HG03175 (cell line): ENCODE measurements around the gene SPSB2.
"Not testable (repeated sequence)": the region's sequence is repeated elsewhere in the genome, so short reads cannot be mapped to it uniquely, and the experiment has no call there.

Experiments
- ATAC-seq: cut with Tn5 transposase; IDR thresholded peaks from one replicate; pipeline ENCODE4 v1.9.1; 2021; ENCODE audit warnings: mild to moderate bottlenecking, moderate library complexity; ENCODE audit not compliant: unreplicated experiment

The SPSB2 gene

DNA sequence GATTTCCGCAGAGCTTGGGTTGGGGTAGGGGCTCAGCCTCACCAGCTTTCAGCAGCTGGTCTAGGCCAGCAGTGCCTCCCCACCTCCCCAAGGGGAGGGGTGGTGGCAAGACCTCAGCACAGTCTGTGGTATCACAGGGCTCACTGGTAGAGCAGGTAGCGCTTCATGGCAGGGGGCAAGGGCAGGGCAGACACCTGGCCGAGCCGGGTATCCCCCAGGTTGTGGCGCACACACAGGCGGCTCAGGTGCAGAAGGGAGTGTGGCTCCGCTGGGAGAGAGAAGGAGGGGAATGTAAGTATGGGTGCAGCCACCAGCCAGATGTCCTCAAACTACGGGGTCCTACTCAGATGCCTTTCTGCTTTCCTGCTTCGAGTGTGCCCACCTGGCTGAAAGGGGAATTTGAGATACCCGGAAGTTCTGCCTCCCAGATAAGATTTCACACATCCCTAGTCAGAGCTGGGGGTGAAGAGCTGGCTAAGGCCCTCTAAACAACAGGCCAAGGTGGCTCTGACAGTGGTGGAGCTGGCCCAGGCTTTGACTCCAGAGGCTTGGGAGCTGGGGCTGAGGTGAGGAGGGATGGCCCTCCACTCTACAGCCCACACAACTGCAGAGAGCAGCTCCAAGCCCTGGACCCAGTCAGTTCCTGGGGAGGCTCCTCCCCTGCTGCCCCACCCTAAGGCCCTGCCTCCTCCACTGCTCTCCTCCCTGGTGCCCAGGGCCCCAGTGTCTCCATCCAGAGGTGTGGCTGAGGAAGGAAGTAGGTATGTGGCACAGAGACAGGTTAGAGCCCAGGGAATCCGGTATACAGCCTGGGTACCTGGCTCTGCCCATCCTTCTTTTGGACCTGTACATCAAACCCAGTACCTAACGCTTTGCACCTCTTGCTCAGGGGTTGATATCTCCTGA, 1.8 kb downstream of the SPSB2 start:
- ATAC-seq, result no peak

DNA sequence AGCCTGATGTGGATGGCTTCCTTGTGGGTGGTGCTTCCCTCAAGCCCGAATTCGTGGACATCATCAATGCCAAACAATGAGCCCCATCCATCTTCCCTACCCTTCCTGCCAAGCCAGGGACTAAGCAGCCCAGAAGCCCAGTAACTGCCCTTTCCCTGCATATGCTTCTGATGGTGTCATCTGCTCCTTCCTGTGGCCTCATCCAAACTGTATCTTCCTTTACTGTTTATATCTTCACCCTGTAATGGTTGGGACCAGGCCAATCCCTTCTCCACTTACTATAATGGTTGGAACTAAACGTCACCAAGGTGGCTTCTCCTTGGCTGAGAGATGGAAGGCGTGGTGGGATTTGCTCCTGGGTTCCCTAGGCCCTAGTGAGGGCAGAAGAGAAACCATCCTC, 2.8 kb downstream of the SPSB2 start:
- ATAC-seq, result not testable (repeated sequence)

DNA sequence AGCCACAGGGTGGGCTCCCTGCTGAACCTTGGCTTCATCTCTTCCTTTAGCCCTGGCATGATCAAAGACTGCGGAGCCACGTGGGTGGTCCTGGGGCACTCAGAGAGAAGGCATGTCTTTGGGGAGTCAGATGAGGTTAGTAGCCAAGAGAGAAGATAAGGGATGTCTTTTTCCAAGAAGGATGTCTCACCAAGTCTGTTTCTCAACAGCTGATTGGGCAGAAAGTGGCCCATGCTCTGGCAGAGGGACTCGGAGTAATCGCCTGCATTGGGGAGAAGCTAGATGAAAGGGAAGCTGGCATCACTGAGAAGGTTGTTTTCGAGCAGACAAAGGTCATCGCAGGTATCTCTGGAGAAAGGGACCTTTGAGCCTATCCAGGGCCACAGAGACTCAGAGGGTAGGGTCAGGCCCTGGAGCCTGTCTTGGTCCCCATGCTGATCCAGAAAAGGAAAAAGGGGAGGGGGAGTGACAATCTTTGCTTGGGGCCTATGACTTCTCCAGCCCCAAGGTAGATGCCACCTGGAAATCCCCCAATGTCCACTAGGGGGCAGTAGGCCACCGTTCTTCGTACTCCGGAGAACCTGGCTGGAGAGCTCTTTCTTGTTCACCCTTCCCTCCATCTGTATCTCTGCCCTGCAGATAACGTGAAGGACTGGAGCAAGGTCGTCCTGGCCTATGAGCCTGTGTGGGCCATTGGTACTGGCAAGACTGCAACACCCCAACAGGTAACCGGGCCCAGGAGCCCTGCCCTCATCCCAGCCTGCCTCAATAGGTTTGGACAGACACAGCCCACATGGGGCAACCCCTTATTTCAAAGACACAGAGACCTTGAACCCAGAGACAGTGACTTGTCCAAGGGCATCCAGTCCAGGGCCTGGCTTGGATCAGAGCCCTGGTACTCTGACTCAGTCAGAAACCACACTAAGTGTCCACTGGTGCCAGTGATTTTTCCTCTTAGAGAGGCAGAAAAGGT, 3.8 kb downstream of the SPSB2 start:
- ATAC-seq, result no peak

DNA sequence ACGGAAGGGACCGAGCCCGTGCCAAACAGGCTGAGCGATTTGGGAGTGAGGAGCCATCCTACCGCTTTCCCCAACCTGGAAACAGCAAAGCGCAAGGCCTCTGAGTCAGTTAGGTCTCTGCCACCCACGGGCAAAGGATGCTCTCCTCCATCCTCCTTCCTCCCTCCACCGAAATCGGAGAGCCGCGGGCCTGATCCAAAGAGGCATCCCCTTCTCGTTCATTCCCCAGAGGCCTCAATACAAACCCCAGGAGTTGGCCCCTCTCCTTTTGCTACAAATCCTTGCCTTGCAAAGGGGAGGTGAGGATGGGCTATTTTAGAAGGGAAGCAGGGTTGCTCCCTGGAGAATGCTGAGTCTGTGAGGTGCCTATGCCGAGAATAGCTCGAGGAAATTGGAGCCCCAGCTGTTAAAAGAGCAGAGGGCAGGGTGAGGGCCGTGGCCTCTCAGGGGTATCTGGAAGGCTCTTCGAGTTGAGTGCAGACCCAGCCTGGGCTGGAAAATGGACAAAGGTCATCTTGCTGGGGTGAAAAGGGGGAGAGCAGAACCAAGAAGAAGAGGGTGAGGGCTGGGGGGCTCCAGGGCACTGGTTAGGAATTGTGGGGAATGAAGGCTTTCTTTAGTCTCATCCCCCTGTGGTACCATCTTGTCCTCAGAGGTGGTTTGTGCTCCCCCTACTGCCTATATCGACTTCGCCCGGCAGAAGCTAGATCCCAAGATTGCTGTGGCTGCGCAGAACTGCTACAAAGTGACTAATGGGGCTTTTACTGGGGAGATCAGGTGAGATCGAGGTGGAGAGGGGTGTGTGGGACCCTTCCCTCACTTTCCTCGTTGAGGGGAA, 4.7 kb downstream of the SPSB2 start:
- ATAC-seq, result no peak

DNA sequence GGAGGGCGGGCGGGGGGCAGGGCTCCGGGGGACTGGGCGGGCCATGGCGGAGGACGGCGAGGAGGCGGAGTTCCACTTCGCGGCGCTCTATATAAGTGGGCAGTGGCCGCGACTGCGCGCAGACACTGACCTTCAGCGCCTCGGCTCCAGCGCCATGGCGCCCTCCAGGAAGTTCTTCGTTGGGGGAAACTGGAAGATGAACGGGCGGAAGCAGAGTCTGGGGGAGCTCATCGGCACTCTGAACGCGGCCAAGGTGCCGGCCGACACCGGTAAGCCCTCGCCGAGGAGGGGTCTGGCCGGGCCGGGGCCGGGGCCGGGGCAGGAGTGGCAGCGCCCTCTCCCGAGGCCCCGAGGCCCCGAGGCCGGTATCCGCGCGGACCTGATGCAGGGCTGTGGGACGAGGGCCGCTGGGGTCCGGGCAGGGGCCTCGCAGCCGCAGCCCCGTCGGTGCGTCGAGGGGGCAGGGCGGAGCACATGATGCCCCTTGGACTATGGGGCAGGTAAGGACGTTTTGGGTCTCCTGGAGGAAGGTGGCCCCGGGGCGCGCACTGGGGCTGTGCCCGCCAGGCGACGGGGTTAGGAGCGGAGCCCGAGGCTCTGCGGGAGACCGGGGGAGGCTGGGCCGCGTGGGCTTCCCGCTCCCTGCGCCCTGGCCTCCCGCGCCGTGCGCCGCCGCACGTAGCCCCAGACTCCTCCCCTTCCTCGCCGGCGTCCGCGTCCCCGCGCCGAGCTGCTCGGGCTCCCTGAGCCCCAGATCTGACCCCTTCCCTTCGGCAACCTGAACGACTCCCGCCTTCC, 5.5 kb downstream of the SPSB2 start, which contains the start of gene TPI1:
TPI1 (plus strand) TSS at position 119 of the 798 bp plus-strand sequence; CDS start at position 155, 36 bp downstream.
- ATAC-seq, result peak; percentile 70

DNA sequence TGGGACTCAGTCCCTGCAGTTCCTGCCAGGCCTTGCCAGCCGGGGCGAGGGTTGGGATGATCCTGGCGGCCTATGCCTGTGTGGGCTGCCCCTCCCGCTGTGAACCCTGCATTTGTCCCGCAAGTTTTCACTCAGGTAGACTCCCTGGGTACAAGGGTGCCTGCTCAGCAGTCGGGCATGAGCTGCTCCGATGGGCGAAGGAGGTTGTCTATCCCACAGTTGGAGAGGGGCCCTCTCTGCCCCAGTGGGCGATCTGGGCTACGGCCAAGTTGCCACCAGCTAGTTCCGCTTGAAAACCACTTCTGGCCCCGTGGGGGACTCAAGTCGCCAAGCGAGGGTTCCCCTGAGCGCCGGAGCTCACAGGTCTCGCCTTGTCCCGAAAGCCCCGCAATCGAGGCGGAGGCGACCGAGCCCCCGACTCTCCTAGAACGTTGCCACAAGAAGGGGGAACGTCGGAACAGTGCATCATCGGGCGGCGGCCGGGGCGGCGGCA, 6.1 kb downstream of the SPSB2 start:
- peak; percentile 21 for ATAC-seq

DNA sequence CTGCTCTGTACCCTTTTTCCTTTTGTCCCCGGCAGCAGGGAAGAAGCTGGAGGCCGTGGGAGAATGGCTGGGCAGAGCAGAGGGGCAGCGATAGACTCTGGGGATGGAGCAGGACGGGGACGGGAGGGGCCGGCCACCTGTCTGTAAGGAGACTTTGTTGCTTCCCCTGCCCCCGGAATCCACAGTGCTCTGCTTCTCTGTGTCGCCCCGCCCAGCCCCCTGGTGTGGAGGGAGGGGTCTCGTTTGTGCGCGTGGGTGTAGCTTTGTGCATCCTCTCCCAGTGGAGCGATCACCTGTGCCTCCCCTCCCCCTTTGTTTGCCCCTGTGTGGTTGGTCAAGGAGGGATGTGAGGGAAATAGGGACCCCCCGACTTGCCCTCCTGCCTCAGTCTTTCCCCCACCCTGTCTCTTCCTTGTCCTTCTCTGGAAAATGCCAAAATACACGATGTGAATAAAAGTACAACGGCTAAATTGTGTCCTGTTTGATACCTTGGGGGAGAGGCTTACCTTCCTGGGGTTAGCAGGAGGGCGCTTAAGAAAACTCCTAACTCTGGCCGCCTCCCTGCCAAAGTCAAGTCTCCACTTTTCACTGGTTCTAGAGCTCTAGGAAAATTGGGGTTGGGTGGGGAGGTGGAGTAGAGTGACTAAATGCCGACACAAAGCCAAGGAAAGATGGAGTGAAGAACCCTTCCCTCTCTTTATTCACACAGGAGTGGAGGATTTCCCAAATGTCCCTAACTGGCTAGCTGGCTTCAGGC, 6.8 kb downstream of the SPSB2 start:
- no peak for ATAC-seq

DNA sequence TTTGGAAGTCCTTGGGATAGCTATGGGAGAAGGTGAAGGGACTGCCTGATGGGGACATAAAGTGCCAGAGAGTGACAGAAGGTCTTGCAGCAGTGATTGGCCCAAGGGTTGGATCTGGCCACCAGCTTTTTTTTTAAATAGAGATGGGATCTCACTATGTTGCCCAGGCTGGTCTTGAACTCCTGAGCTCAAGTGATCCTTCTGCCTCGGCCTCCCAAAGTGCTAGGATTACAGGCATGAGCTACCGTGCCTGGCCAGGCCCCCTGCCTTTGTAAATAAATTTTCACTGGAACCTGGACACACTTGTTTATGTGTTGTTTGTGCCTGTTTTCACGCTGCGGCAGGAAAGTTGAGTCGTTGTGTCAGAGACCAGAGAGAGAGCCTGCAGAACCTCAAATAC, 7.8 kb downstream of the SPSB2 start:
- not testable (repeated sequence) for ATAC-seq

DNA sequence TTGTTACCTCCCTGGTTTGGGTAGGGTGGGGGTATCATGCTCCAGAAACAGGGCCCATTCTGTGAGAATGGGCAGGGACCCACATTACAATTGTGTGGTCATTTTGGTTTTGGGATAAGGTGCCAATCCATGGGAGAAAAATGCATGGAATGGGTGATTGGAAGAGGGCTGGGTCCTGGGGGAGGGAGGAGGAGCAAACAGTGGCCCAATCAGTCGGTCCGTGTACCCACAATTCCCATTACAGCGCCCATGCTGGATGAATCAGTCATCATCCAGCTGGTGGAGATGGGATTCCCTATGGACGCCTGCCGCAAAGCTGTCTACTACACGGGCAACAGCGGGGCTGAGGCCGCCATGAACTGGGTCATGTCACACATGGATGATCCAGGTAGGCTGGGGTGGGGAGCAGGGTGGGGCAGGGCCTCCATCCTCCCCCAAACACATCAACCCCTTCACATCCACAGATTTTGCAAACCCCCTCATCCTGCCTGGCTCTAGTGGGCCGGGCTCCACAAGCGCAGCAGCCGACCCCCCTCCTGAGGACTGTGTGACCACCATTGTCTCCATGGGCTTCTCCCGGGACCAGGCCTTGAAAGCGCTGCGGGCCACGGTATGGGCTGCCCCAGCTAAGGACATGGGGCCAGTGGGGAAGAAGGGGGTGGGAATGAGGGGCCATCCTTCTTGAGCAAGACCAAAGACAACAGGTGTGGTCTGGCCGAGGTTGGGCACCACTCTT, 9.3 kb downstream of the SPSB2 start:
- ATAC-seq, result no peak

DNA sequence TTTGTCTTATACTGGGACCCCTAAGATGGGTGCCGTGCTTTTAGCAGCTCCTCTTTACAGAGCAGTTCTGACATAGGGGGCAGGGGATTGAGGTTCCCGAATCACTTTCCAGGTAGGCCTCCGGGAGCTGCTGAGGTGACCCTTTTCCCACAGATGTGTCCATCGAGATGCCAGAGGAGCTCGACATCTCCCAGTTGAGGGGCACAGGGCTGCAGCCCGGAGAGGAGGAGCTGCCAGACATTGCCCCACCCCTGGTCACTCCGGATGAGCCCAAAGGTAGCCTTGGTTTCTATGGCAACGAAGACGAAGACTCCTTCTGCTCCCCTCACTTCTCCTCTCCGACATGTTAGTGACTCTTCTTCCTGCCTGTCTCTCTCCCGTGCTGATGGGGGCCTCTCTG, 10.1 kb downstream of the SPSB2 start:
- ATAC-seq, result no peak

DNA sequence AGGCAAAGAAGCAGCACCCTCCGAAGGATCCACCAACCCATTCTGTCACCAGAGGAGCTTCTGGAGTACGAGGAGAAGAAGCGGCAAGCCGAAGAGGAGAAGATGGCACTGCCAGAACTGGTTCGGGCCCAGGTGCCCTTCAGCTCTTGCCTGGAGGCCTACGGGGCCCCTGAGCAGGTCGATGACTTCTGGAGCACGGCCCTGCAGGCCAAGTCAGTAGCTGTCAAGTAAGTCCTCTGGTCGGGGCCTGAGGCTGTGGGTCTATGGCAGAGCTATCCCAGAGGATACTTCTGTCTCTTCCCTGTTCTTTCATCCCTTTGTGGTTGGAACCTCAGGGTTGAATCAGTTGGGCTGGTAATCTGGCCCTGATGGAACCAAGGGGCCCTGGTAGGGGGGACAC, 11.7 kb downstream of the SPSB2 start:
- no peak for ATAC-seq

DNA sequence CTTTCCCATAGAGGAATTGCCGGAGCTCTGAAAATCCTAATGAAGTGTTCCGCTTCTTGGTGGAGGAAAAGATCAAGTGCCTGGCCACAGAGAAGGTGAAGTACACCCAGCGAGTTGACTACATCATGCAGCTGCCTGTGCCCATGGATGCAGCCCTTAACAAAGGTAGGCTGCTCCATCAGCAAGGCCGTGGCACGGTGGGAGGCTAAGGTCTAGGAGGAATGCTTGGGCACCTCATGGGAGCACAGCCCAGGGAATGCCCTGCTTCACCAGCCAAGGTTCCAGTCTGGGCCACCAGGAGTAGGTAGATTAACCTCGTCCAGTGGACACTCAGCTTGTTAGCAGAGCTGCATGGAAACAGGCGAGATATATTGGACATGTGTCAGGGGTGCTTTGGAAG, 12.2 kb downstream of the SPSB2 start:
- no peak for ATAC-seq

DNA sequence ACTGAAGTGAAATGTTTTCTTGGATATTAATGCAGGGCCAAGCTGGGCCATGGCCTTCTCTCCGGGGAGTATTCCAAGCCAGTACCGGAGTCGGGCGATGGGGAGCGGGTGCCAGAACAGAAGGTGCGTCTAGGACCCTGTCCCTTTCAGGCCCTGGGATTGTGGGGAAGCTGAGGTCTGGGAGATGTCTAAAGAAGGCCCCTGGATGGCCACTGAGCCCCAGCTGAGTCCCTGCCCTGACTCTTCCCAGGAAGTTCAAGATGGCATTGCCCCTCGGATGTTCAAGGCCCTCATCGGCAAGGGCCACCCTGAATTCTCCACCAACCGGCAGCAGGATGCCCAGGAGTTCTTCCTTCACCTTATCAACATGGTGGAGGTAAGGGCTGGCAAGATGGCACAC, 13.0 kb downstream of the SPSB2 start:
- no peak for ATAC-seq

DNA sequence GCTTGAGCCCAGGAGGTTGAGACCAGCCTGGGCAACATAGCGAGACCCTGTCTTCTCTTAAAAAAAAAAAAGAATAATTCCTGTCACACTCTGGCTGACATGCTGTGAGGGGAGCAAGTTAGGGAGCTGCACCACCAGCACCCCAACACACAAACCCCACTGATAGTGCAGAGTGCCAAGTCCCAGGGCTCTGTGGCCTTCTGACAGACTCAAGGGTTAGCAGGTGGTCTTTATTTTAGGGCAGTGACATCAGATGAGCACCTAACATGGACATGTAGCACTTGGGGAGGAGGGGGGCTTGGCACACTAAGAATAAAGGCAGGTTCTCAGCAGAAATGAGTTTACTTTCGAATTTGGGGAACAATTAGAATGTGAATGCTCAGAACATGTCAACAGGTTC, 14.3 kb downstream of the SPSB2 start:
- ATAC-seq, result no peak

DNA sequence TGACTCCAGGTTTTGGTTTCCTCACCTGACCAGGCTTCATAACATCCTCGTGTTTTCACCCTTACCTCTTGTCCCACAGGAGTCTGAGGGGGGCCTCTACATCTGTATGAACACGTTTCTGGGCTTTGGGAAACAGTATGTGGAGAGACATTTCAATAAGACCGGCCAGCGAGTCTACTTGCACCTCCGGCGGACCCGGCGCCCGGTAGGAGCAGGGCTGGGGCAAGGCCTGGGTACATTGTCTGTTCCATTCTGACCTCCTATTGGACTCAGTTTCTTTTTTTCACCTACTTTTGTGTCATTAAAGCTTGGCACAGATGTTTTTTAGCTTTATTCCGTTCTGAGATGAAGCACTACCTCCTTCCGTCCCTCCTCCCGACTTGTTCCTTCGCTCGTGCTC, 17.8 kb downstream of the SPSB2 start:
- no peak for ATAC-seq

DNA sequence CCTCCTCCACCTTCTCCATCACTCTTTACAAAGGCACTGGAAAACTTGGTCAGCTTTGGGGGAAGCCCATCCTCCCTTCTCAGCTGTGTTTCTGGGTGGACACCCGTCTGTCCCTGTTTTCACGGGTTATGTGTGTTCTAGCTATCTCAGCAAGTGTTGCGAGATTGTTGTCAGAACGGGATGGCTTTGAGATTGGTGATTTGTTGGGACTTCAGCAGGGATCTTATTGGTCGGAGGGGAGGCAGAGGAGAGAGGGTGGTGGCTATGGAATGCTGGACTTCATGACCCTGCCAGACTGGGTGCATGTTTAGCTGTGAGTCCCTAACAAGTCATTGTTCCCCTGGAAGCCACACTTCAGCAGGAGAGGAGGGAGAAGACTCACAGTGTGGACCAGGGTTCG, 19.1 kb downstream of the SPSB2 start:
- ATAC-seq, result no peak

DNA sequence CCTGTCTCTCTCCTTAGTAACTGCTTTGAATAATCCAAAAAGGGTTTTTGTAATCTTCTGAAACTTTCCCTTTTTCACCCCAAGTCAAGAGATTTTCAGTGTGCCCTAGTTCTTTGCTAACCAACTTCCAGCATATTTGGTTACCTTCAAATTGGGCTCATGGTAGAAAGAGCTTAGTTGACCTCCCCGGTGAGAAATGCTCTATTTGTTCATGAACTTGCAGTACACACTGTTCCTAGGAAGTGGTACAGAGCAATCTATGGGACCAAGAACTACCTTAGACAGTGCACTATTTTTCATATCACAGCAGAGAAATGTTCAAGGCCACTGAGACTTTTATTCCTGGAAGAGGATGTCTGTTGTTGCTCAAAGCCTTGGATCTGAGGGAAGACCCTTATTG, 19.5 kb downstream of the SPSB2 start:
- no peak for ATAC-seq

DNA sequence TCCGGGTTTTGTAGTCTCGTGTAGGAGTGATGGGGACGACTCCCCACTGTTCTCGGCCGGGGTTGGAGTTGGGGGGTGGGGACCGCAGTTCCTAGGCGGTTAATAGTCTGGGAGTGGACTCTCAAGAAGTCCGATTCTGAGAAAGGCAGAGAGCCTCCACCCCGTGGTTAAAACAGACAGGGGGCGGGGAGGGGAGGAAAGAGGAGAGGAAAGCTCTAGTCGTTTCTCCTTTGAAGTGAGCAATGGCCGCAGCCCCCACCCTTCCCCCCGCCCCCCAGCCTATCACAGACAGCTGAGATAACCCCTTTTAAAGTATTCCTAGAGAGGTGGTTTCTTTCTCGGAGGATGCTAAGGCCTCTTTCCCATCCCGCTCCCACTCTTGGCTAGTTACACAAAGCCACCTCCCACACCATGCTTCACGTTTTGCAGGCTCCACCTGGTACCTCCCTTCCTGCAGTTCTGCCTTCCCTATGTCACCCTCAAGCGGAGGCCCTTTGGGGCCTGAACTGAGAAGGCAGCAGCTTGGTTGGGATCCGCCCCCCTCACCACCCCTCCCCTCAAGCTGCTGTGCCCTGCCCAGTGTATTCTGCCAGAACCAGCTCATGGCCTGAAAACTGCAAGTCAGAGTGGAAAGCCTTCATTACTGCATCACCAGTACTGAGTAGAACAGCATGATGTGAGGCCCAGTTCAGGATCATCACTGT, 20.3 kb downstream of the SPSB2 start:
- no peak for ATAC-seq
